B cell (primary cell): ENCODE measurements around the gene PPM1N.

Source experiments
- EZH2 ChIP-seq: IDR thresholded peaks from 2 replicates; pipeline ENCODE4 v1.6.1; 2012; ENCODE audit warnings: borderline replicate concordance, low read depth, mild to moderate bottlenecking, moderate library complexity, low read length; ENCODE audit not compliant: insufficient read depth, poor library complexity, severe bottlenecking
- TF ChIP-seq, protein P1 (sequence below): fragments of 200-600 bp; IDR thresholded peaks from one replicate; pipeline ENCODE4 v1.8.0; 2022; ENCODE audit warnings: antibody characterized with exemption, mild to moderate bottlenecking

DNA sequence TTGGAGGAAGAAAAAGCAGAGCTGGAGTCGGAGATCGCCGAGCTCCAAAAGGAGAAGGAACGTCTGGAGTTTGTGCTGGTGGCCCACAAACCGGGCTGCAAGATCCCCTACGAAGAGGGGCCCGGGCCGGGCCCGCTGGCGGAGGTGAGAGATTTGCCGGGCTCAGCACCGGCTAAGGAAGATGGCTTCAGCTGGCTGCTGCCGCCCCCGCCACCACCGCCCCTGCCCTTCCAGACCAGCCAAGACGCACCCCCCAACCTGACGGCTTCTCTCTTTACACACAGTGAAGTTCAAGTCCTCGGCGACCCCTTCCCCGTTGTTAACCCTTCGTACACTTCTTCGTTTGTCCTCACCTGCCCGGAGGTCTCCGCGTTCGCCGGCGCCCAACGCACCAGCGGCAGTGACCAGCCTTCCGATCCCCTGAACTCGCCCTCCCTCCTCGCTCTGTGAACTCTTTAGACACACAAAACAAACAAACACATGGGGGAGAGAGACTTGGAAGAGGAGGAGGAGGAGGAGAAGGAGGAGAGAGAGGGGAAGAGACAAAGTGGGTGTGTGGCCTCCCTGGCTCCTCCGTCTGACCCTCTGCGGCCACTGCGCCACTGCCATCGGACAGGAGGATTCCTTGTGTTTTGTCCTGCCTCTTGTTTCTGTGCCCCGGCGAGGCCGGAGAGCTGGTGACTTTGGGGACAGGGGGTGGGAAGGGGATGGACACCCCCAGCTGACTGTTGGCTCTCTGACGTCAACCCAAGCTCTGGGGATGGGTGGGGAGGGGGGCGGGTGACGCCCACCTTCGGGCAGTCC lies 25.5 kb upstream of the PPM1N start:
- TF ChIP-seq, protein P1, sequence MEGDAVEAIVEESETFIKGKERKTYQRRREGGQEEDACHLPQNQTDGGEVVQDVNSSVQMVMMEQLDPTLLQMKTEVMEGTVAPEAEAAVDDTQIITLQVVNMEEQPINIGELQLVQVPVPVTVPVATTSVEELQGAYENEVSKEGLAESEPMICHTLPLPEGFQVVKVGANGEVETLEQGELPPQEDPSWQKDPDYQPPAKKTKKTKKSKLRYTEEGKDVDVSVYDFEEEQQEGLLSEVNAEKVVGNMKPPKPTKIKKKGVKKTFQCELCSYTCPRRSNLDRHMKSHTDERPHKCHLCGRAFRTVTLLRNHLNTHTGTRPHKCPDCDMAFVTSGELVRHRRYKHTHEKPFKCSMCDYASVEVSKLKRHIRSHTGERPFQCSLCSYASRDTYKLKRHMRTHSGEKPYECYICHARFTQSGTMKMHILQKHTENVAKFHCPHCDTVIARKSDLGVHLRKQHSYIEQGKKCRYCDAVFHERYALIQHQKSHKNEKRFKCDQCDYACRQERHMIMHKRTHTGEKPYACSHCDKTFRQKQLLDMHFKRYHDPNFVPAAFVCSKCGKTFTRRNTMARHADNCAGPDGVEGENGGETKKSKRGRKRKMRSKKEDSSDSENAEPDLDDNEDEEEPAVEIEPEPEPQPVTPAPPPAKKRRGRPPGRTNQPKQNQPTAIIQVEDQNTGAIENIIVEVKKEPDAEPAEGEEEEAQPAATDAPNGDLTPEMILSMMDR = no peak
- no peak for TF ChIP-seq EZH2
